HG02885 (cell line): ENCODE data around the gene SBK1.

ENCODE experiments used
- ATAC-seq: cut with Tn5 transposase; IDR thresholded peaks from one replicate; pipeline ENCODE4 v1.9.1; 2021; ENCODE audit warnings: mild to moderate bottlenecking; ENCODE audit not compliant: unreplicated experiment, poor library complexity

SBK1 gene

DNA sequence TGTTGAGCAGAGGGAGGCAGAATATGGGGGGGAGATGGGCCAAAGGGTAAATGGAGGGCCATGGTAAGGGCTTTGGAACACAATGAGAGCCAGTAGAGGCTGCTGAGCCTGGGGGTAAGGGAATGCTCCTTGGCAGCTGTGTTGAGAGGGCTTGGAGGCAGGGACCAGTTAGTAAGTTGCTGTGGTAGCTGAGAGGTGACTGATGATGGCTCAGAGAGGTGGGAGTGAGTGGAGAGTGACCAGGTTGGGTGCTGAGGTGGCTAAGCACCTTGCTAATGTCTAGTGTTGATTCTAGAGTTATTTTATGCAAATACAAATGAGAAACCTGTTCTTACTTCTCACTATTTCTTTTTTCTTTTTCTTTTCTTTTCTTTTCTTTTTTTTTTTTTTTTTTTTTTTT, 10.8 kb downstream of the SBK1 start:
- ATAC-seq, result no peak

DNA sequence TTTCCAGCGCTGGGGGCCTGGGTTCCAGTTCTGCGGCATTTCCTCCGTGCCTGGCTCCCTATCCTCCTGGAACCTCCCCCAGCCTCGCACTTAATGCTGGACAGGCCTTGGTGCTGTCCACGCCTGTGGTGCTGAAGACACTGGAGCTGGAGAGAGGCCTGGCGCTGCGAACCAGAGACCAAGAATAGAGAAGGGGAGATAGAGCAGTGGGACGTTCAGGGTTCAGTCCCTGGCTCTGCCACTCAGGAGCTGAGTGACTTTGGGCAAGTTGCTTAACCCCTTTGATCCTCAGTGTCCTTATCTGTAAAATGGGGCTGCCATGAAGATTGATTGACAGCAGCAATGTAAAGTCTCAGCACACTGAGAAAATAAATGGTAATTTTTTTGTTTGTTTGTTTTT, 11.9 kb downstream of the SBK1 start:
- ATAC-seq, result no peak

DNA sequence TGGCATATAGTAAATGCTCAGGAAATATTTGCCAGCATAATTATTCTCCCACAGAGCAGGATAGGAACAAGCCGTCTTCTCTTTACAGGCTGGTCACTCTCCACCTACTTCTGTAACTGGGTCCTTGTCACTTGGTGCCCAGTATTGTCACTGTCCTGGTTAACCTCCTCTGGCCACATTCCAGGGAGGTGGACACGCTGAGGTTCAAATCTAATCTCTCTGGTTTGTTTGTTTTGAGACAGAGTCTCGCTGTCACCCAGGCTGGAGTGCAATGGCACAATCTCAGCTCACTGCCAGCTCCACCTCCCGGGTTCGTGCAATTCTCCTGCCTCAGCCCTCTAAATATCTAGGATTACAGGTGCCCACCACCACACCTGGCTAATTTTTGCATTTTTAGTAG, 15.6 kb downstream of the SBK1 start:
- ATAC-seq, result no peak

DNA sequence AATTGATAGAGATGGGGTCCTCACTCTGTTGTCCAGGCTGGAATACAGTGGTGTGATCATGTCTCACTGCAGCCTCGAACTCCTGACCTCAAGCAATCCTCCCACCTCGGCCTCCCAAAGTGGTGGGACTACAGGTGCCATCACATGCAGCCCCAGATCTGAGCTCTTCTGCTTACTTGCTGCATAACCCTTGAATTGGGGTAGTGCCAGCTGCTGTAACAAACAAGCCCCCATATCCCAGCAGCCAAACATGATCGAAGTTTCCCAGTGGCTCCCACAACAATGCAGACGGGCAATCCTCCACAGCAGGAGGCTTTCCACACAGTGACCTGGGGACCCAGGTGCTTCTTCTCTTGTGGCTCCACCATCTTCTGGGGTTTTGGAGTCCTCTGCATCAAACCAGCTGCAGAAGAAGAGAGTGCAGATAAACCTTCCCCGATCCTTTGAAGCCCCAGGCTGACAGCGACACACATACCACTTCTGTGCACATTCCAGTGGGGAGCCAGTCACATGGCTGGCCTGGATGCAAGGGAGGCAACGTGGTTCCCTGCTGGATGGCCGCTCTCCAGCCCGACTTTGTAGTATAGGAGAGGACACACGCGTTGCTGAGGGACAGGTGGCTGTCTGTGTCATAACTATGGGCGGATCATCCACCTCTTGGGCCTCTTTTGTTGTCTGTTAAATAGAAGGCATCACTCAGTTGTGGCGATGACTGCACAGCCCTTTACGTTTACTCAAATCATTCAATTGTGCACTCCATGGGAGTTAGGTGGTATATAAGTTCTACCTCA, 16.7 kb downstream of the SBK1 start:
- ATAC-seq, result no peak

DNA sequence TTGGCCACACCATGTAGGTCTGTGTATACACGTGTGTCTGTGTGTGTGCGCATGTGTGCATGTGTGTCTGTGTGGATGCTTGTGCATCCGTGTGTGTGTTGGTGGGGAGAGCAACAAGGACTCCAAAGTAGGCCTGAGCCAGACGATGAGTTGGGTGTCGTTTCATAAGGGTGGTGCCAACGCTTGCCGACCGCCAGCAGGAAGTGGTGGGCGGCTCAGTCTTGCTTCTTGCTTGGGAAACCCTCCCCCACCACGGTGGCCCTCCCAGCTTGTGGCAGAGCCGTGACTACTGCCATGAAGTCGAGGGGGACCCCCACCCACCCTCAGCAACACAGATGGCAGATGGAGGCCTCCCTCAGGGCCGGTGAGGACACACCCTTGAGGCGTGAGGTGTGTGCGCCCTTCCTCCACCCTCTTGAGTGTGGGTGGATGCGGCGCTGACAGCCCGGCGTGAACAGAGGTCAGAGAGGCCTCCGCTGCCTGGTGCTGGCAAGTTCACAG, 17.5 kb downstream of the SBK1 start:
- ATAC-seq, result no peak

DNA sequence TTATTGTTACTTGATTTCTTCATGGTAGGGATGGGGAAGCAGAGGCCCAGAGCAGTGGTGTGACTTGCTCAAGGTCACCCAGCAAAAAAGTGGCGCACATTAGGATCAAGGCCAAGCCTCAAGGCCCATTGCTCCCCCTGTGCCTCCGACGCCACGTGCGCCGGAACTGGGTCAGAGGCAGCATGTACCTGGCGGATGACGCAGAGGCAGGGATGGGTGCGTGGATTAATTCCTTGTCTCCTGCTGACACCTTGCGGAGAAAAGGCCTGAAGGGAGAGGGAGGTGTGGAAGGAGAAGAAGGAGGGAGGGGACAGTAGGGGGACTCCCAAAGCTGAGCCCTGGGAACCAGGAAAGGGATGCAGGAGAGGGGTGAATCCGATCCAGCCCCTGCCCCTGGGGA, 18.5 kb downstream of the SBK1 start:
- ATAC-seq, result no peak

DNA sequence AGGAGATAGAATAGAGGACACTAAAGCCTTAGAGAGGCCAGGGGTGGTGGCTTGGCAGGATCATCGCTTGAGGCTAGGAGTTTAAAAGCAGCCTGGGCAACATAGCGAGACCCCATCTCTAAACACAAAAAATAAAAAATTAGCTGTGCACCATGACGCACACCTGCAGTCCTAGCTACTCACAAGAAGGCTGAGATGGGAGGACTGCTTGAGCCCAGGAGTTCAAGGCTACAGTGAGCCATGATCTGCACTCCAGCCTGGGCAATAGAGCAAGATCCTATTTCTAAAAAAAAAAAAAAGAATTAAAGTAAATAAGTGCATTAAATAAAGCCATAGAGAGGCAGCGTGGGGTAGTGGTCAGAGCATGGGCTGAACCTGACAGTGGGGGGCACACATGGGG, 19.1 kb downstream of the SBK1 start:
- ATAC-seq, result no peak

DNA sequence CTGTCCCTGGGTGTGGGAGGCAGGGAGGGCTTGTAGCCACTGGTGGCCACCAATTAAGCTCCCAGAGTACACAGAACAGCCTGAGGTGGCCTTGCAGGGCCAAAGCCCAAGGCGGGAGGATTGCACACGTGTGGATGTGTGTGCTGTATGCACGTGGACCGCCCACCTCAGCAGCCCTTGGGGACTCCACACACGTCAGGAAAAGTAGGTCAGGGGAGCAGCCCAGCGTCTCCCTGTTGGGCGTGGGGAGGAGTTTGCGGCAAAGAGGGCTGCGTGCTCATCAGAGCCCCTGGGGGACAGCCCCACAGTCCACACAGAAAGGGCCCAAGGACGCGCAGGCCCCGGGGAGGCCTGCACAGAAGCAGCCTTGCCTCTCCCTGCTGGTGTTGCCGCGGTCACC, 19.6 kb downstream of the SBK1 start:
- ATAC-seq, result no peak

DNA sequence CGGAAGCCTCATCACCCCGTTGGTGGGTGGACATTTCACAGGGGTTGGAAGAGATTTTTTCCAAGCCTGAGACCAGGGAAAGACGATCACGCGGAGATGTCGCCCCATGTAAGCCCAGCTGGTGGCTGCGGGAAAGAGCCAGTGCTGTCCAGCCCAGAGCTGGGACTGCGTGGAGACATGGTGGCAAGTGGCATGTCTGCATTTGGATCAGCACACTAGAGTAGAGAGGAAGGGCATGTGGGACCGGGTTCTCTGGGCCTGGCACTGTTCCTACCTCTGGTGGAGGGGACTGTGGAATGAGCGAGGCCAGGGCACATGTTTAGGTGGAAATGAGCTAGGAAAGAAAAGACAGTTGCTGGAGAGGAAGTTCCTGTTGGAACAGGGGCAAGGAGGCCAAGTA, 20.0 kb downstream of the SBK1 start:
- ATAC-seq, result no peak

DNA sequence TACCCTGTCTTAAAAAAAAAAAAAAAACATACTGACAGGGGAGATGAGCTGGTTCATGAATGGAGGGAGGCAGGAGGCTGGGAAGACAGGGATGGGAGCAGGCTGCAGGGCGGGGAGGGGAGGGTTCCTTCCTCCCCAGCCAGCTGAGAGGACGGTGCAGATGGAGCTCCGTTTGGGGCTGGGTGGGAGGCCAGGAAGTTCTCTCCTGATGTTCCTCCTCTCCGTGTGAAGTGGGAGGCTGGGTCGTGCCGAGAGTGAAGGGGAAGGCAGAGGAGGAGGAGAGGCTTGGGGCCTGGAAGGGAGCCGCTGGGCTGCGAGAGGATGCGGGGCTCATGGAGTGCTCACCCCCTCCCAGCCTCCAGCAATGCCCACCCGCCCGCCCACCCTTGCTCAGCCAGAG, 21.3 kb downstream of the SBK1 start:
- no peak for ATAC-seq

DNA sequence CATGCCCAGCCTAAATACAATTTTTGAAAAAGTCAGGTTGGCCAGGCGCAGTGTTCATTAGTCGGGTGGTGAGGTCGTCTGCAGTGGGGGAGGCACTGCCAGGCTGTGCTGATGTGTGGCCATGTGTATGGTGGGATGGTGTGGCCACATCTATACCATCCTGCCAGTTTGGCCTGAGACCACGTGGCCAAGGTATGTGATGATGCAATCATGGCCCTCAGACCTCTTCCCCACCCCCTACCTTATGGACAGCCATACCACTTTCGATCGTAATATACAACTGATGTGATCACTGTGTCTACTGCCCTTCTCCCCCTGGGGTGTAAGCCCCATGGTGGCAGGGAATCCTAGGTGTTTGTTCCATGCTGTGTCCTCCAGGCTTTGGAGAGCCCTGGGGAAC, 23.7 kb downstream of the SBK1 start:
- no peak for ATAC-seq

DNA sequence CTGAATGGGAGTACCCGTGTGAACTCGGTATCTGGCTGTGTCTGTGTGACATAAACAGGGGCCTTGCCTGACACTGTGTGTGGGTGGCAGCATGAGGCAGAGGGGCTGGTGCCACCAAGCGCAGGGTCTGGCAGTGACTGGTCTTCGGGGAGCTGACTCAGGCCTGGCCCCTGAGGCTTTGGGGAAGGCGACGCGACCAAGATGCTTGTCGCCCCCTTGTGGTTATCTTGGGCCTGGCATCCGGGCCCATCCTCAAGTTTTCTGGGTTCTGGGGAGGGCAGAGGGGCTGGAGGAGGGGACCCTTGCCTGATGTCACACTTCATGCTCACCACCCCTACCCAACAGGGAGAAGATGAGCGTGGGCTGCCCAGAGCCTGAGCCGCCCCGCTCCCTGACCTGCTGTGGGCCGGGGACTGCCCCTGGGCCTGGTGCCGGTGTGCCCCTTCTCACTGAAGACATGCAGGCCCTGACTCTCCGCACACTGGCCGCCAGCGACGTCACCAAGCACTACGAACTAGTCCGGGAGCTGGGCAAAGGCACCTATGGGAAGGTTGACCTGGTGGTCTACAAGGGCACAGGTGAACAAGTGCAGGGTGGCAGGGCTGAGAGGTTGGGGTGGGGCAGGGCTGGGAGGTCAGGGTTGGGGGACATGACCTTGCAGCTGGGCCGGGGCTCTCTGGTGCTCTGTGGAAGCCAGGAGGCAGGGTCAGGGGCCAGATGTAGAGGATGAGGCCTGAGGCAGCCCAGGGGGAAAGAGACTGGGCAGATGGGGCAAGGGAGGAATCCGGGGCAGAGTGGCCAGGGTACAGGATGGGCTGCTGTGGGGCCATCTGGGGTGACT, 24.9 kb downstream of the SBK1 start:
- no peak for ATAC-seq

DNA sequence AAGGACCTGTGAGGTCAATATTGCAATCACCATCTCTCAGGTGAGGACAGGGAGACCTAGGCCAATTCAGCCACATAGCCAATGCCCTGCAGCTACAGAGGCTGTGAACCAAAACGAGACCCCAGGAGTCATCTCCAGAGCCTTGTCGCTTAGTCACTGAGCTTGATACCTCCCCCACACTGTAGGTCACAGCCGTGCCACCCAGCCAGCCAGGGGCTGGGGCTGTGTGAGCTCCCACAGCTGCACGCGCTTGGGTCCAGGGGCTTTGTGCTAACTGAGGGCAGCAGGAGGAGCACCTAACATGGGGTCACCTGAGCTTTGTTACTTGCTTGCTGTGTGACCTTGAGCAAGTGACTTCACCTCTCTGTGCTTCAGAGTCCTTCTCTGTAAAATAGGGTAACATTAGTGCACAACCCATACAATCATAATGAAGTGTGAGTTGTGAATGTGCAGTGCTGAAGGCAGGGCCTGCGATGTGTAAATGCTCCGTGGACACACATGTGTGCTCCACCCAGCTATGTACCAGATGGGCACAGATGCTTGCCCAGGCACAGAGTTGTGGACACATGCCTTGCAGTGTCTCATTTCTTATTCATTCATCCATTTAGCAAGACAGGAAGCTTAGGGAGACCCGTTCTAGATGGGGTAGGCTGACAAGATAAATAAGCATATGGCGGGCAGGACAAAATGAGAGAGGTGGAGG, 25.9 kb downstream of the SBK1 start:
- no peak for ATAC-seq

DNA sequence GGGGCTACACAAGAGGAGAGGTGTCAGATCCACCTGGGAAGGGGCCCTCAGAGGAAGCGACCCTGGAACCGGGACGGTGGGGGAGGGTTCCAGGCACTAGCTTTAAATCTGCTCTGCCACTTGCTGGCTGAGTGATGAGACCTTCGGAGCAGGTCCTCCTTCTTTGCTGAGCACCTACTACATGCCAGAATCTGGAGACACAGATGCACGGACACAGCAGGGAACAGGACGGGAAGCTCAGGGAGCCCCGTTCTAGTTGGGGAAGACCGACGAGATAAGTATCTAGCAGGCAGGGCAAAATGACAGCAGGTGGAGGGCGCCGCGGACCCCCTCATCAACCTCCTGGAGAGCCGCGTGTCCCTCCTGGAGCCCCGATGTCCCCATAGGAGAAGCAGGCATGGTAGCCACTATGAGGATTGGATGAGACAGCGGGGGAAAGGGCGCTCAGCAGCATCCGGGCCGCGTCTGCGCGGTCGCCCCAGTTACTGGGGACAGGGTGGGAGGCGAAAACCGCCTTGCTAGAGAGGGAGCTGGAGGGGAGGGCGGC, 27.2 kb downstream of the SBK1 start:
- no peak for ATAC-seq

DNA sequence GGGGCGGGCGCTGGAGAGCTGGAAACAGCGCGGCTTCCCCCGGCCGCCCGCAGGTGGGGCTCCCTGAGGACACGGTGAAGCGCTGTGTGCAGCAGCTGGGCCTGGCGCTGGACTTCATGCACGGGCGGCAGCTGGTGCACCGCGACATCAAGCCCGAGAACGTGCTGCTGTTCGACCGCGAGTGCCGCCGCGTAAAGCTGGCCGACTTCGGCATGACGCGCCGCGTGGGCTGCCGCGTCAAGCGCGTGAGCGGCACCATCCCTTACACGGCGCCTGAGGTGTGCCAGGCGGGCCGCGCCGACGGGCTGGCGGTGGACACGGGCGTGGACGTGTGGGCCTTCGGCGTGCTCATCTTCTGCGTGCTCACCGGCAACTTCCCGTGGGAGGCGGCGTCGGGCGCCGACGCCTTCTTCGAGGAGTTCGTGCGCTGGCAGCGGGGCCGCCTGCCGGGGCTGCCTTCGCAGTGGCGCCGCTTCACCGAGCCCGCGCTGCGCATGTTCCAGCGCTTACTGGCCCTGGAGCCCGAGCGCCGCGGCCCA, 27.8 kb downstream of the SBK1 start:
- no peak for ATAC-seq

DNA sequence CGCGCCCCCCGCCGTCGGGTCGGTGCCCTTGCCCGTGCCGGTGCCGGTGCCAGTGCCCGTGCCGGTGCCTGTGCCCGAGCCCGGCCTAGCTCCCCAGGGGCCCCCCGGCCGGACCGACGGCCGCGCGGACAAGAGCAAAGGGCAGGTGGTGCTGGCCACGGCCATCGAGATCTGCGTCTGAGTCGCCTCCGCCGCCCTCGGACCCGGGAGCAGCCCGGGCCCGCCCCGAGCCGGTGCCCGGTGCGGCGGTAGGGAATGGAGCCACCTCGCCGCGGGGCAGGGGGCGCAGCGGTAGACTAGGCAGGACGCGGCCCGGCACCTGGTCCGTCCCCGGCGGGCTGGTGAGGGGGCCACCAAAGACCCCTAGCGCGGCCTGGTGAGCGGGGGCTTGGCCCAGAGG, 28.4 kb downstream of the SBK1 start:
- ATAC-seq, result no peak

DNA sequence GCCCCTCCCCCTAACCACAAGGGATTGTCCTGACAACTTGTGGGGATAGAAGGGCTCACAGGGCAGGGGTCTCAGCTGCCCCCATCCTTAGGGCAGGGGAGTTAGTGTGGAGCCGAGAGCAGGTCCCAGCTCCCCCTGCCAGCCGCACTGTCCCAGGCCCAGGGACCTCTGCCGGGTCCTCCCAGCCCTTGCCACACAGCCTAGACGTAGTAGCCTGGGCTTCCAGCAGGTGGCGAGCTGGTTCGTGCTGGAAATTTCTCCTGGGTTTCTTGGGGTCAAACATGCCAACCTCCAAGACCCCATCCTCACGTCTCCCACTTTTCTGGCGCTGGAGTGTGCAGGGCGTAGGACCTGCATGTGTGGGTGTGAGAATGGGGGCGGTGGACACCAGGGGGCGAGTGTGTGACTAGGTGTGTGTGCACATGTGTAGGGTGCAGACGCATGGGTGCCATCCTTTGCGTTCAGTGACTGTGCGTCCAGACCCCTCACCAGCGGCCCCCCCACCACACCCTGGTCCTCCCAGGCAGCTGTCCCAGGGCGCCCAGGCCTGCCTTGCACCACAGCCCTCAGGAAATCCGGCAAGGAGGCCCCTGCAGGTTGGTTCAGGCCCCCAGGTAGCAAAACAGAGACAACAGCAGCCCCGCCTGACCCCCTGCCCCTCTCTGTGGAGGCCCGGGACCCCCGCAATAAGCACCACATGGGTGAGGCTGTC, 29.5 kb downstream of the SBK1 start:
- no peak for ATAC-seq

DNA sequence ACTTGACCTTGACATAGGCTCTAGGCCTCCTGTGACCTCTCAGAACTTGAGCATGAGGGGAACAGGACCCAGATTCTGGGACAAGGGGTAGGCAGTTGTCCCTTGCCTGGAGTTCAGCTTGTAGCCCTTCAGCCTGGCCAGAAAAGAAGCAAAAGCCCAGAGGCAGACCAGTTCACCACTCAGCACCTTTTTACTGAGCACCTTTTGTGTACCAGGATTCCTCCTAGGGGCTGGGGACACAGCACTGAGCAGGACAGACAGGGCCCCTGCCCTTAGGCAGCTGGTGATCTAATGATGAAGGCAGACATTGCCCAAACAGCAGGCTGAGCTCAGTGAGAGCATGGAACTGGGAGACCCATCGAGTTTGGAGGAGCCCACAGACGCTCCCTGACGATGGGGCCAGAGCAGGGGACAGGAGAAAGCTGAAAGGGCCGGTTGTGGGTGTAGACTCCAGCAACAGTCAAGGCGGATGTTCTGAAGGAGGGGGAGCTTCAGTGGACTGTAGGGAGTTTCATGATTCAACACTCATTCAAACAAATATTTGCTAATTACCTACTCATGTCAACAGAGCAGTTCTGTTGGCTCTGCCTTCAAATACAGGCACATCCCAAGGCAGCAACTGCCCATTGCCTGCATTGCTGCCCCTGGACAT, 32.0 kb downstream of the SBK1 start:
- no peak for ATAC-seq

DNA sequence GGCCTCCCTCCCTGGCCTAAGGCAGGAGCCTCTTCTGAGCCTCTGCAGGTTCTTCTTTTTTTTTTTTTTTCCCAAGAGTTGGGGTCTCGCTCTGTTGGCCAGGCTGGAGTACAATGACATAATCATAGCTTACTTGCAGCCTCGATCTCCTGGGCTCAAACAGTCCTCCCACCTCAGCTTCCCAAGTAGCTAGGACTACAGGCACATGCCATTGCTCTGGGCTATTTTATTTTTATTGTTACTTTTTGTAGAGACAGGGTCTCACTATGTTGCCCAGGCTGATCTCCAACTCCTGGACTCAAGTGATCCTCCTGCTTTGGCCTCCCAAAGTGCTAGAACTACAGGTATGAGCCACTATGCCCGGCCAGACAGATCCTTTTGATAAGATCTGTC, 32.6 kb downstream of the SBK1 start:
- no peak for ATAC-seq
